NT2/D1 (cell line): ENCODE data around the gene ZNF282.
A peak's percentile ranks its signal among the peaks of the same experiment; 100 is the strongest.
"Not testable (repeated sequence)": the region's sequence is repeated elsewhere in the genome, so short reads cannot be mapped to it uniquely, and the experiment has no call there.

Experiments
- DNase-seq: peaks from one replicate; pipeline ENCODE4 v3.0.0-alpha.2; 2011; ENCODE audit warnings: low read depth, low spot score
- H3K27me3 ChIP-seq: 2 replicates; pipeline ENCODE4 v1.6.0; 2011; ENCODE audit warnings: mild to moderate bottlenecking; ENCODE audit not compliant: insufficient read length, insufficient read depth
- H3K36me3 ChIP-seq: 2 replicates; pipeline ENCODE4 v1.6.1; 2011; ENCODE audit warnings: mild to moderate bottlenecking, low read length, mixed read lengths; ENCODE audit not compliant: insufficient read depth, insufficient read length
- H3K4me1 ChIP-seq: 2 replicates; pipeline ENCODE4 v1.5.1; 2011; ENCODE audit not compliant: insufficient read depth, insufficient read length
- H3K4me3 ChIP-seq: 2 replicates; pipeline ENCODE4 v1.5.1; 2011; ENCODE audit warnings: low read depth; ENCODE audit not compliant: insufficient read length
- H3K9ac ChIP-seq: 2 replicates; pipeline ENCODE4 v1.6.0; 2011; ENCODE audit warnings: low read depth; ENCODE audit not compliant: insufficient read length
- H3K9me3 ChIP-seq: 2 replicates; pipeline ENCODE4 v1.5.1; 2011; ENCODE audit warnings: mild to moderate bottlenecking, low read length; ENCODE audit not compliant: insufficient read depth
- SUZ12 ChIP-seq: IDR thresholded peaks from 2 replicates; pipeline ENCODE4 v1.6.1; 2011; ENCODE audit not compliant: insufficient read length, insufficient read depth; ENCODE audit errors: extremely low read depth
- YY1 ChIP-seq: IDR thresholded peaks from 2 replicates; pipeline ENCODE4 v1.6.1; 2011; ENCODE audit not compliant: insufficient read length, insufficient read depth
- ZNF274 ChIP-seq: IDR thresholded peaks from 2 replicates; pipeline ENCODE4 v1.6.1; 2011; ENCODE audit warnings: mild to moderate bottlenecking, low read depth, low read length

Gene ZNF282

DNA sequence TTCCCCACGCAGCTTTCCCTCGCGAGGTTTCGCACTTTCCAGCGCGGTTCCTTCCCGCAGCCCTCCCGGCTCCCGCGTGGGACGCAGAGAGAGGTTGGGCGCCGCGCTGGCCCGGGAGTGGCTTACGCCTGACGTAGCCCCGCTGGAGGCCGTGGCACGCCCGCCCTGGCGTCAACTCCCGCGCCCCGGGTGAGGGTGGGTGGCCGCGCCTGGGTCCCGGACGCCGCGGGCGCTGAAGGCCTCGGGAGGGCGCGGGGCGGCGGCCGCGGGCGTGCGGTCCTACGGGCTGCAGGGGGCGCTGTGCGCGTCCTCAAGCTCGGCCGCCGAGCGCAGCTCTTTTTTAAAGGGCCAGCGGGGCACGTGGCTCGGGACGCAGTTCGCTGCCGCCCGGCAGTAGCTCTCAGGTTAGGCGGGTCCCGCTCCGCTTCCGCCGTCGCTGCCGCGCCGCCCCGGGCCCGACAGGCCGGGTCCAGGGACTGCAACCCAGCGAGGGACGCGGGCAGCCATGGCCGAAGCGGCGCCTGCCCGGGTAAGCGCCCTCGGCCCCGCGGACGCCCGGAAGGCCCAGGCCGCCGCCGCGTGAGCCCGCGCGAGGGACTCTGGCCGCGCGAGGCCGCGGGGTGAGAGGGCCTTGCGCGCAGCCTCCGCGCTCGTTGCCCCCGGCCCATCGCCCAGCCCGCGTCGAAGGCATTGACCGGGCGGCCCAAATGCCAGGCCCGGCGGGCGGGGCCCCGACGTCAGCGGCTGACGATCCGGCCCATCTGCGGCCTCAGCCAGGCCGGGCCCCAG is 66.7 kb downstream of the ZNF282 start, which contains the start of gene ZNF783:
TSS of gene ZNF783 (plus strand) at position 368 of the 789 bp plus-strand sequence. CDS start at position 506, 138 bp downstream.
- H3K4me1 ChIP-seq: no peaks in the 10 kb centered on the region
- H3K36me3 ChIP-seq: peaks cover 29% of the 10 kb centered on the region
- peak; percentile 84 for DNase-seq
- H3K4me3 ChIP-seq: peak within 1 kb of the TSS; percentile 68
- TF ChIP-seq SUZ12 (no peak), YY1 (no peak), ZNF274 (no peak)
- H3K9me3 ChIP-seq: no peaks in the 10 kb centered on the region
- H3K27me3 ChIP-seq: no peaks in the 10 kb centered on the region
- H3K9ac ChIP-seq: peak within 1 kb of the TSS; percentile 91

DNA sequence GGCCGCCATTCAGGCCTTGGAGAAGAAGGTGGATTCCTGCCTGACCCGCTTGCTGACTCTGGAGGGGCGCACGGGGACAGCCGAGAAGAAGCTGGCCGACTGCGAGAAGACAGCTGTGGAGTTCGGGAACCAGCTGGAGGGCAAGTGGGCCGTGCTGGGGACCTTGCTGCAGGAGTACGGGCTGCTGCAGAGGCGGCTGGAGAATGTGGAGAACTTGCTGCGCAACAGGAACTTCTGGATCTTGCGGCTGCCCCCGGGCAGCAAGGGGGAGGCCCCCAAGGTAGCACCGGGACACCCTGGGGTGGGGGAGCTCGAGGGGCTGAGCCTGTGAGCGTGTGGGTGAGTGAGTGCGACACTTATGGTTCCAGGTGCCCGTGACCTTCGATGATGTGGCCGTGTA is 71.1 kb downstream of the ZNF282 start:
- Histone ChIP-seq H3K4me1 (no peaks in the 10 kb centered on the region), H3K36me3 (peaks cover 57% of the 10 kb centered on the region), H3K27me3 (no peaks in the 10 kb centered on the region), H3K9me3 (no peaks in the 10 kb centered on the region), H3K9ac (no peak overlapping the region), H3K4me3 (no peak overlapping the region)
- TF ChIP-seq YY1 (no peak), ZNF274 (no peak), SUZ12 (no peak)
- DNase-seq: no peak

DNA sequence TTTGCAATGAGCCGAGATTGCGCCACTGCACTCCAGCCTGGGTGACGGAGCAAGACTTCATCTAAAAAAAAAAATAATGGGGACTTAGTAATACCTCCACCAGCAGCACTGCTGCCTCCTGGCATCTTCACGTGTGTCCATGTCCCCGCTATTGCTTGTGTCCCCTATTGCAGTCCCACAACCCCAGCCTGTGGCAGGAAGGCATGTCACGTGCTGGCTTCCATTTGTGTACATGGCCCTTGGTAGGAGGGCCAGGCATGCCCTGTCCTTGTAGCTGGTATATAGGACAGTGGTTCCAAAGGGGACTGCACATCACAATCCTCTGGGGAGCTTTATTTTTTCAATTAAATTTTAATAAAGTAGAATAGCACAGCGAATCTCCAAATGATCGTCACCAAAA is 72.4 kb downstream of the ZNF282 start:
- peaks cover 57% of the 10 kb centered on the region for H3K36me3 ChIP-seq
- no peaks in the 10 kb centered on the region for H3K27me3 ChIP-seq
- H3K9ac ChIP-seq: no peak overlapping the region
- H3K9me3 ChIP-seq: no peaks in the 10 kb centered on the region
- no peak for TF ChIP-seq SUZ12
- TF ChIP-seq YY1: no peak
- TF ChIP-seq ZNF274: no peak
- H3K4me3 ChIP-seq: no peak overlapping the region
- no peak for DNase-seq
- no peaks in the 10 kb centered on the region for H3K4me1 ChIP-seq

DNA sequence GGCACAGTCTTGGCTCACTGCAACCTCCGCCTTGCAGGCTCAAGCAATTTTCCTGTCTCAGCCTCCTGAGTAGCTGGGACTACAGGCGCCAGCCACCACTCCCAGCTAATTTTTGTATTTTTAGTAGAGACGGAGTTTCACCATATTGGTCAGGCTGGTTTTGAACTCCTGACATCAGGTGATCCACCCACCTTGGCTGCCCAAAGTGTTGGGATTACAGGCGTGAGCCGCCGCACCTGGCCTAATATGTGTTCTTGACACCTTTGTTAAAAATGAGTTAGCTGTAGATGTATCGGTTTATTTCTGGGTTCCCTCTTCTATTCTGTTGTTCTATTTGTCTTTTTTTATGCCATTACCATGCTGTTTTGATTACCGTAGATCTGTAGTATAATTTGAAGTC is 79.1 kb downstream of the ZNF282 start:
- not testable (repeated sequence) for H3K9ac ChIP-seq, H3K4me3 ChIP-seq, DNase-seq, H3K9me3 ChIP-seq, H3K27me3 ChIP-seq, H3K4me1 ChIP-seq
- H3K36me3 ChIP-seq: peaks cover 41% of the 10 kb centered on the region
